Lower leg skin (tissue), 3 donors: Measurements from ENCODE around the gene VAV3.

Experiments
- CTCF ChIP-seq, 3 donors: fragments of 450-650 bp; IDR thresholded peaks; one replicate each; pipeline ENCODE4 v1.5.1; 2016; ENCODE audit warnings: antibody characterized with exemption in 3 of 3, mild to moderate bottlenecking in 3 of 3, moderate library complexity in 2 of 3
- POLR2A ChIP-seq, 2 donors: fragments of 450-650 bp; IDR thresholded peaks; one replicate each; pipeline ENCODE4 v1.6.1; 2016 to 2017; ENCODE audit warnings: antibody characterized with exemption in 2 of 2, mild to moderate bottlenecking in 1 of 2, moderate library complexity in 1 of 2

- TF ChIP-seq POLR2A (IDR thresholded peaks at IDR 0.05), result no peak
- no peak for TF ChIP-seq CTCF (IDR thresholded peaks at IDR 0.05)
These were observed 21.3 kb downstream of the VAV3 start for GRCh38 chr1:107943694-107944093.
